OCI-LY1 (cell line): Measurements from ENCODE around the gene KCNN3.

Source experiments
- H2AFZ ChIP-seq: fragments of 200-600 bp; sonication (generic), shearing (Covaris generic); 2 replicates; pipeline ENCODE4 v1.6.0; 2014; ENCODE audit warnings: antibody characterized with exemption, mild to moderate bottlenecking, low read length
- H3F3A ChIP-seq: fragments of 200-600 bp; sonication (generic), shearing (Covaris generic); 2 replicates; pipeline ENCODE4 v1.6.0; 2014; ENCODE audit warnings: mild to moderate bottlenecking, antibody characterized with exemption, low read length, moderate library complexity; ENCODE audit not compliant: insufficient read depth
- H3K27ac ChIP-seq: fragments of 200-600 bp; sonication (generic); 2 replicates; pipeline ENCODE4 v1.5.1; 2014; ENCODE audit warnings: low read length, mixed run types, mild to moderate bottlenecking, low read depth; ENCODE audit not compliant: poor library complexity, severe bottlenecking
- H3K27me3 ChIP-seq: fragments of 200-600 bp; sonication (generic); 2 replicates; pipeline ENCODE4 v1.6.0; 2014; ENCODE audit warnings: antibody characterized with exemption, mild to moderate bottlenecking, low read length, moderate library complexity; ENCODE audit not compliant: insufficient read depth
- H3K36me3 ChIP-seq: fragments of 200-600 bp; sonication (generic); 2 replicates; pipeline ENCODE4 v1.6.1; 2014; ENCODE audit warnings: mild to moderate bottlenecking, antibody characterized with exemption, low read length, moderate library complexity, mixed read lengths; ENCODE audit not compliant: insufficient read depth
- H3K4me1 ChIP-seq: fragments of 200-600 bp; sonication (generic); 2 replicates; pipeline ENCODE4 v1.5.1; 2014; ENCODE audit warnings: mild to moderate bottlenecking, low read length, moderate library complexity; ENCODE audit not compliant: insufficient read depth, severe bottlenecking
- H3K4me2 ChIP-seq: fragments of 200-600 bp; sonication (generic), shearing (Covaris generic); 2 replicates; pipeline ENCODE4 v1.6.1; 2014; ENCODE audit warnings: low read length
- H3K4me3 ChIP-seq: fragments of 200-600 bp; sonication (generic); 2 replicates; pipeline ENCODE4 v1.5.1; 2014; ENCODE audit warnings: low read length, low read depth, mild to moderate bottlenecking, mixed read lengths; ENCODE audit not compliant: poor library complexity, severe bottlenecking
- H3K79me2 ChIP-seq: fragments of 200-600 bp; shearing (Covaris generic); 2 replicates; pipeline ENCODE4 v1.6.1; 2016; ENCODE audit warnings: mixed run types, low read length, mixed read lengths; ENCODE audit not compliant: insufficient read depth
- H3K9ac ChIP-seq: fragments of 200-600 bp; sonication (generic), shearing (Covaris generic); 2 replicates; pipeline ENCODE4 v1.6.1; 2014; ENCODE audit warnings: mild to moderate bottlenecking, low read length, mixed read lengths
- H3K9me2 ChIP-seq: fragments of 200-600 bp; sonication (generic), shearing (Covaris generic); 2 replicates; pipeline ENCODE4 v1.6.1; 2014; ENCODE audit warnings: low read depth, mild to moderate bottlenecking, low read length, mixed read lengths
- H3K9me3 ChIP-seq: fragments of 200-600 bp; shearing (Covaris generic); 2 replicates; pipeline ENCODE4 v1.6.1; 2014; ENCODE audit warnings: low read length, mixed read lengths
- H4K20me1 ChIP-seq: fragments of 200-600 bp; sonication (generic), shearing (Covaris generic); 2 replicates; pipeline ENCODE4 v1.6.0; 2016; ENCODE audit warnings: mild to moderate bottlenecking, low read length; ENCODE audit not compliant: insufficient read depth
- EZH2 ChIP-seq: fragments of 200-600 bp; sonication (generic), shearing (Covaris generic); IDR thresholded peaks from 2 replicates; pipeline ENCODE4 v1.8.0; 2017; ENCODE audit warnings: borderline replicate concordance, mixed run types, mild to moderate bottlenecking, antibody characterized with exemption, low read length, moderate library complexity, mixed read lengths
- TF ChIP-seq, protein P1 (sequence below): fragments of 200-600 bp; sonication (generic), shearing (Covaris generic); IDR thresholded peaks from 2 replicates; pipeline ENCODE4 v1.5.1; 2017; ENCODE audit warnings: mild to moderate bottlenecking, antibody characterized with exemption, low read length, moderate library complexity, mixed read lengths

KCNN3 gene

DNA sequence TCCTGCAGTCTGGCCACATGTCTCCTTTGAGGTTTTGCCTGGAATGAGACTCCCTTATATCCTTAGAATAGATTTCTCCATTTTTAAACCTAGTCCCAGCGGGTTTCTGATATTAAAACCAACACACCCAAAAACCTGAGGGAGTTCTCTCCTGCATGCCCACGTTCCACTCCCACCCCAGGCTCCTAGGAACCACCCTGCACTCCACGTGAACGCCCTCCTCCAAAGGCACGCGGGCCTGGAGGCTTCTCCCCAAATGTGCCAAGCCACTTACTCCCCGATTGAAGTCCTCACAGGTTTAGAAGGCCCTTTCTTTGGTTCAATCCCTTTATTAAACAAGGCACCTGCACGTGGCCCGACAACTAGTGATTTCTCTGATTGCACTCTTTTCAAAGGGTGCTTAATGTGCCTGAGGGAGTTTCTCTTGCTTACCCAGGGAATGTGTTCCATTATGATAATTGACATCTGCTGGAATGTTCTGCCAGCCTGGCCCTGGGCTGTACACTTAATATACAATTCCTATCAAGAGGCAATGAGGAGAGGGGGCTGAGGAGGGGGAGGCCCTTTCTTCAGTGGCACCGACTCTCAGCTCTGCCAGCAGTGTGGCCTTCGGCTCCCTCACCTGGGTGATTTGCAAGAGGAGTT lies 157.8 kb downstream of the KCNN3 start:
- TF ChIP-seq, protein P1, sequence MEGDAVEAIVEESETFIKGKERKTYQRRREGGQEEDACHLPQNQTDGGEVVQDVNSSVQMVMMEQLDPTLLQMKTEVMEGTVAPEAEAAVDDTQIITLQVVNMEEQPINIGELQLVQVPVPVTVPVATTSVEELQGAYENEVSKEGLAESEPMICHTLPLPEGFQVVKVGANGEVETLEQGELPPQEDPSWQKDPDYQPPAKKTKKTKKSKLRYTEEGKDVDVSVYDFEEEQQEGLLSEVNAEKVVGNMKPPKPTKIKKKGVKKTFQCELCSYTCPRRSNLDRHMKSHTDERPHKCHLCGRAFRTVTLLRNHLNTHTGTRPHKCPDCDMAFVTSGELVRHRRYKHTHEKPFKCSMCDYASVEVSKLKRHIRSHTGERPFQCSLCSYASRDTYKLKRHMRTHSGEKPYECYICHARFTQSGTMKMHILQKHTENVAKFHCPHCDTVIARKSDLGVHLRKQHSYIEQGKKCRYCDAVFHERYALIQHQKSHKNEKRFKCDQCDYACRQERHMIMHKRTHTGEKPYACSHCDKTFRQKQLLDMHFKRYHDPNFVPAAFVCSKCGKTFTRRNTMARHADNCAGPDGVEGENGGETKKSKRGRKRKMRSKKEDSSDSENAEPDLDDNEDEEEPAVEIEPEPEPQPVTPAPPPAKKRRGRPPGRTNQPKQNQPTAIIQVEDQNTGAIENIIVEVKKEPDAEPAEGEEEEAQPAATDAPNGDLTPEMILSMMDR = no peak
- TF ChIP-seq EZH2 = no peak
- Histone ChIP-seq H3K9me3 (no peaks in the 10 kb centered on the region), H3F3A (peaks cover 7% of the 10 kb centered on the region; the same call in 1 of the 2 replicates), H3K27me3 (no peaks in the 10 kb centered on the region), H3K36me3 (peaks cover 73% of the 10 kb centered on the region), H4K20me1 (no peaks in the 10 kb centered on the region), H3K9ac (no peak overlapping the region), H3K4me3 (no peak overlapping the region), H3K4me1 (no peaks in the 10 kb centered on the region), H2AFZ (no peak overlapping the region), H3K9me2 (no peaks in the 10 kb centered on the region), H3K4me2 (no peak overlapping the region), H3K79me2 (no peaks in the 10 kb centered on the region), H3K27ac (no peak overlapping the region)

GRCh38 chr1:154711416-154711815 lies 158.7 kb downstream of the KCNN3 start:
- Histone ChIP-seq H3K4me3 (no peak overlapping the region), H3K9me3 (no peaks in the 10 kb centered on the region), H3K9ac (no peak overlapping the region), H3K9me2 (no peaks in the 10 kb centered on the region), H3K27me3 (no peaks in the 10 kb centered on the region), H4K20me1 (no peaks in the 10 kb centered on the region), H3K27ac (no peak overlapping the region), H3K4me2 (no peak overlapping the region), H2AFZ (no peak overlapping the region), H3K79me2 (no peaks in the 10 kb centered on the region), H3K36me3 (peaks cover 74% of the 10 kb centered on the region), H3K4me1 (no peaks in the 10 kb centered on the region), H3F3A (peaks cover 7% of the 10 kb centered on the region; the same call in 1 of the 2 replicates)
- TF ChIP-seq, protein P1 = no peak
- no peak for TF ChIP-seq EZH2

GRCh38 chr1:154710106-154710505 lies 160.0 kb downstream of the KCNN3 start:
- Histone ChIP-seq H3K9me2 (no peaks in the 10 kb centered on the region), H3F3A (peaks cover 5% of the 10 kb centered on the region; the same call in 1 of the 2 replicates), H3K4me2 (no peak overlapping the region), H3K9me3 (no peaks in the 10 kb centered on the region), H3K79me2 (no peaks in the 10 kb centered on the region), H4K20me1 (no peaks in the 10 kb centered on the region), H3K27me3 (no peaks in the 10 kb centered on the region), H2AFZ (no peak overlapping the region), H3K36me3 (peaks cover 70% of the 10 kb centered on the region), H3K9ac (no peak overlapping the region), H3K27ac (no peak overlapping the region), H3K4me3 (no peak overlapping the region), H3K4me1 (no peaks in the 10 kb centered on the region)
- no peak for TF ChIP-seq EZH2
- TF ChIP-seq, protein P1 = no peak
